ENCODE measurements around the gene HSD11B1. TPM values are rescaled to one million over a fixed set of nuclear protein-coding genes. Genes with fewer than 3 reads are reported as not detected.

The HSD11B1 gene
- total RNA-seq, 1 experiment from 2014 or later = not detected

DNA sequence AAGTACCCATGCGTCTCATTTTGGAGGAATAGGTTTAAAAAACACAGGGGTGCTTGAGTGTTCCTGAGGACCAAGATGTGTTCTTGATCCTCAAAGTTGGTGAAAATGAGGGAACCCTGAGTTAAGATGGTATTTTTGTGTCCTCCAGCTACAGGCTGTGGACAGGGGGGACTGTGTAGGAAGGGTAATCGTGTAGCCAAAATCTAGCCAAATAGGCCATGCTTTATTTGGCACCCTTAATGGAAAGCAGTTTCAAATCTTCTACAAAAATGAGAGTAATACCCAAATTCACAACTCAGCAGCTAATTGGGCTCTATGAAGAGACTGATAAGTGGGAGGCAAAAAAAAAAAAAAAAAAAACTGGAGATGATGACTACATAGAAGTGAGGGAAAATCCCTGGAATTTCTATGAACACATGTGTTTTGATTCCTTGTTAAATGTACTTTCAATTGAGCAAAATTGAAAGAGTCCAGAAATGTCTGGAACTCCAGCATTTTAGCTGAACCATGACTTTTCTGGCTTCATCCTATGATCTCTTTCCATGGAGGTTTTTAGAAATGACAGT is 470 bp downstream of the HSD11B1 start:
- POLR2A ChIA-PET = no interaction called here

DNA sequence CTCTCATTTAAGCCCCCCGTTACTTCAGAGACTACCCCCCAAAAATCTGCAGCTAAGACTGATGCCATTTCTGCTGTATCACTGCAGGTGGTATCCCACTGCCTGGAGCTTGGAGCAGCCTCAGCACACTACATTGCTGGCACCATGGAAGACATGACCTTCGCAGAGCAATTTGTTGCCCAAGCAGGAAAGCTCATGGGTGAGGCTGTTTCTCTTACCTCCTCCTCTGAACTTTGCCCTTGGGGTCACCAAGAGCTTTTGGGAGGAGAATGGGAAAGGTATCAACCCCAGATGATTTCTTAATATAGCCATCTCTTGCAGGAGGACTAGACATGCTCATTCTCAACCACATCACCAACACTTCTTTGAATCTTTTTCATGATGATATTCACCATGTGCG is 2.0 kb downstream of the HSD11B1 start:
- Histone ChIP-seq H3K9me3 (ENCODE audit: control insufficient read depth, insufficient read depth, low read depth, low read length) (no peaks in the 10 kb centered on the region), H3K4me1 (ENCODE audit: control insufficient read depth, insufficient read depth, low read length) (no peaks in the 10 kb centered on the region), H3K27me3 (ENCODE audit: control insufficient read depth, insufficient read depth, low read length) (no peaks in the 10 kb centered on the region; the same call in none of the 2 replicates), H3K27ac (ENCODE audit: low read length) (no peak overlapping the region), H3K36me3 (ENCODE audit: control insufficient read depth, insufficient read depth, low read length) (no peaks in the 10 kb centered on the region), H3K4me3 (ENCODE audit: low read depth in 2 of 2, low read length in 2 of 2) (no peak overlapping the region)
- TF ChIP-seq, protein P1, sequence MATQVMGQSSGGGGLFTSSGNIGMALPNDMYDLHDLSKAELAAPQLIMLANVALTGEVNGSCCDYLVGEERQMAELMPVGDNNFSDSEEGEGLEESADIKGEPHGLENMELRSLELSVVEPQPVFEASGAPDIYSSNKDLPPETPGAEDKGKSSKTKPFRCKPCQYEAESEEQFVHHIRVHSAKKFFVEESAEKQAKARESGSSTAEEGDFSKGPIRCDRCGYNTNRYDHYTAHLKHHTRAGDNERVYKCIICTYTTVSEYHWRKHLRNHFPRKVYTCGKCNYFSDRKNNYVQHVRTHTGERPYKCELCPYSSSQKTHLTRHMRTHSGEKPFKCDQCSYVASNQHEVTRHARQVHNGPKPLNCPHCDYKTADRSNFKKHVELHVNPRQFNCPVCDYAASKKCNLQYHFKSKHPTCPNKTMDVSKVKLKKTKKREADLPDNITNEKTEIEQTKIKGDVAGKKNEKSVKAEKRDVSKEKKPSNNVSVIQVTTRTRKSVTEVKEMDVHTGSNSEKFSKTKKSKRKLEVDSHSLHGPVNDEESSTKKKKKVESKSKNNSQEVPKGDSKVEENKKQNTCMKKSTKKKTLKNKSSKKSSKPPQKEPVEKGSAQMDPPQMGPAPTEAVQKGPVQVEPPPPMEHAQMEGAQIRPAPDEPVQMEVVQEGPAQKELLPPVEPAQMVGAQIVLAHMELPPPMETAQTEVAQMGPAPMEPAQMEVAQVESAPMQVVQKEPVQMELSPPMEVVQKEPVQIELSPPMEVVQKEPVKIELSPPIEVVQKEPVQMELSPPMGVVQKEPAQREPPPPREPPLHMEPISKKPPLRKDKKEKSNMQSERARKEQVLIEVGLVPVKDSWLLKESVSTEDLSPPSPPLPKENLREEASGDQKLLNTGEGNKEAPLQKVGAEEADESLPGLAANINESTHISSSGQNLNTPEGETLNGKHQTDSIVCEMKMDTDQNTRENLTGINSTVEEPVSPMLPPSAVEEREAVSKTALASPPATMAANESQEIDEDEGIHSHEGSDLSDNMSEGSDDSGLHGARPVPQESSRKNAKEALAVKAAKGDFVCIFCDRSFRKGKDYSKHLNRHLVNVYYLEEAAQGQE (IDR thresholded peaks at IDR 0.05; ENCODE audit: insufficient read depth in 1 of 2, low read depth in 2 of 2, low read length in 1 of 2) = no peak
- TF ChIP-seq POLR2AphosphoS5 (IDR thresholded peaks at IDR 0.05; ENCODE audit: low read depth, low read length) = no peak
- TF ChIP-seq TCF7L2 (IDR thresholded peaks at IDR 0.05; ENCODE audit: low read depth, low read length) = no peak
- TF ChIP-seq SIN3A (IDR thresholded peaks at IDR 0.05; ENCODE audit: borderline replicate concordance, insufficient read depth, low read depth, low read length) = no peak
- TF ChIP-seq, protein P2, sequence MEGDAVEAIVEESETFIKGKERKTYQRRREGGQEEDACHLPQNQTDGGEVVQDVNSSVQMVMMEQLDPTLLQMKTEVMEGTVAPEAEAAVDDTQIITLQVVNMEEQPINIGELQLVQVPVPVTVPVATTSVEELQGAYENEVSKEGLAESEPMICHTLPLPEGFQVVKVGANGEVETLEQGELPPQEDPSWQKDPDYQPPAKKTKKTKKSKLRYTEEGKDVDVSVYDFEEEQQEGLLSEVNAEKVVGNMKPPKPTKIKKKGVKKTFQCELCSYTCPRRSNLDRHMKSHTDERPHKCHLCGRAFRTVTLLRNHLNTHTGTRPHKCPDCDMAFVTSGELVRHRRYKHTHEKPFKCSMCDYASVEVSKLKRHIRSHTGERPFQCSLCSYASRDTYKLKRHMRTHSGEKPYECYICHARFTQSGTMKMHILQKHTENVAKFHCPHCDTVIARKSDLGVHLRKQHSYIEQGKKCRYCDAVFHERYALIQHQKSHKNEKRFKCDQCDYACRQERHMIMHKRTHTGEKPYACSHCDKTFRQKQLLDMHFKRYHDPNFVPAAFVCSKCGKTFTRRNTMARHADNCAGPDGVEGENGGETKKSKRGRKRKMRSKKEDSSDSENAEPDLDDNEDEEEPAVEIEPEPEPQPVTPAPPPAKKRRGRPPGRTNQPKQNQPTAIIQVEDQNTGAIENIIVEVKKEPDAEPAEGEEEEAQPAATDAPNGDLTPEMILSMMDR (IDR thresholded peaks at IDR 0.05) = no peak
- BruUV-seq (replicated peaks) = no TSS peak
- ChIA-PET CTCF (no interaction called here), POLR2A (no interaction called here)
- intact Hi-C loops (cut with micrococcal nuclease; ENCODE audit: unreplicated experiment) = no loop called here
- in situ Hi-C loops (cut with HindIII; ENCODE audit: low pct_unique_long_range_greater_than_20kb, low sequenced_read_pairs) = no loop called here
- ATAC-seq (no peak), DNase-seq (ENCODE audit: low read depth, low spot score) (no peak)

More for the DNA sequence above, 470 bp downstream of the HSD11B1 start:
- no peak overlapping the region for H3K27ac ChIP-seq (ENCODE audit: low read length)
- intact Hi-C loops (cut with micrococcal nuclease; ENCODE audit: unreplicated experiment) (no loop called here), in situ Hi-C loops (cut with HindIII; ENCODE audit: low pct_unique_long_range_greater_than_20kb, low sequenced_read_pairs) (no loop called here)
- DNase-seq (ENCODE audit: low read depth, low spot score) (no peak), ATAC-seq (no peak)
- no peaks in the 10 kb centered on the region for H3K36me3 ChIP-seq (ENCODE audit: control insufficient read depth, insufficient read depth, low read length)
- TF ChIP-seq SIN3A (IDR thresholded peaks at IDR 0.05; ENCODE audit: borderline replicate concordance, insufficient read depth, low read depth, low read length) = no peak
- TF ChIP-seq TCF7L2 (IDR thresholded peaks at IDR 0.05; ENCODE audit: low read depth, low read length) = no peak
- TF ChIP-seq, protein P2 (IDR thresholded peaks at IDR 0.05) = no peak
- TF ChIP-seq, protein P1 (IDR thresholded peaks at IDR 0.05; ENCODE audit: insufficient read depth in 1 of 2, low read depth in 2 of 2, low read length in 1 of 2) = no peak
- TF ChIP-seq POLR2AphosphoS5 (IDR thresholded peaks at IDR 0.05; ENCODE audit: low read depth, low read length) = no peak
- BruUV-seq (replicated peaks) = no TSS peak
- no peaks in the 10 kb centered on the region for H3K9me3 ChIP-seq (ENCODE audit: control insufficient read depth, insufficient read depth, low read depth, low read length)
- H3K4me1 ChIP-seq (ENCODE audit: control insufficient read depth, insufficient read depth, low read length) = no peaks in the 10 kb centered on the region
- CTCF ChIA-PET = no interaction called here
- H3K27me3 ChIP-seq (ENCODE audit: control insufficient read depth, insufficient read depth, low read length) = no peaks in the 10 kb centered on the region; the same call in 1 of the 2 replicates
- no peak overlapping the region for H3K4me3 ChIP-seq (ENCODE audit: low read depth in 2 of 2, low read length in 2 of 2)
